C4-2B (cell line): ENCODE results near the gene TFB1M.

Experiments
- CTCF ChIP-seq: fragments of 450-650 bp; conservative IDR thresholded peaks from 2 replicates; pipeline ENCODE4 v1.5.1; 2017; ENCODE audit warnings: mild to moderate bottlenecking
- ZFX ChIP-seq: fragments of 450-650 bp; IDR thresholded peaks from 2 replicates; pipeline ENCODE4 v1.6.1; 2017

- TF ChIP-seq CTCF (no peak), ZFX (no peak)
These were observed 98.4 kb downstream of the TFB1M start for GRCh38 chr6:155215906-155216305.
